GM10248 (cell line): ENCODE measurements around the gene BMAL1.

ENCODE experiments used
- CTCF ChIA-PET: fragments of 300-600 bp; sonication (Branson Sonifier 250); formaldehyde crosslinking; extraction: SDS; loops from one replicate; lab custom pipeline; 2021; ENCODE audit warnings: antibody characterized with exemption; lab: Yijun Ruan, JAX
- POLR2A ChIA-PET: fragments of 350-650 bp; sonication (Branson Sonifier 250); formaldehyde crosslinking; extraction: SDS; loops from one replicate; lab custom pipeline; 2020; ENCODE audit warnings: antibody characterized with exemption; lab: Yijun Ruan, JAX
- DNase-seq: peaks from one replicate; pipeline ENCODE4 v3.0.0; 2012; ENCODE audit errors: extremely low spot score
- TF ChIP-seq, protein P1 (sequence below): IDR thresholded peaks from 2 replicates; pipeline ENCODE4 v1.5.1; 2012; ENCODE audit warnings: mild to moderate bottlenecking, low read depth; ENCODE audit errors: extremely low read depth, missing control alignments, control extremely low read depth

Gene BMAL1

DNA sequence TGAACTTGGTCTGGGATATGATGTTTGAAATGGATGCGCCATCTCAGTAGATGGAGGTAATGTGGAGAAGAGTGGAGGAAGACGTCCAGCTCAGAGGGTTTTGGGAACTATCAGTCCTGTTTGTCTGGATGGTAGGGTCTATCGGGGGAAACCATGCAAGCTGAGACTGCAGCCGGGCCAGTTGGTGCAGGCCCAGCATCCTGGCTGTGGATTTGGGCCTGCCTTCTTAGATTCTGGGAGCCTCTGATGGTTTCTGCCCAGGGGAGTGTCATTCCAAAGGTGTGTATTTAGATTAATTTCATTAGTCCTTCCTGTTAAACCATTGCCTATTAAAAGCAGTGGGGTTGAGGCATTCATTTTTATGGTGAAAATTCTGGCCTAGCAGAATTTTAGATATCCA, 31.6 kb downstream of the BMAL1 start:
- ChIA-PET POLR2A (no interaction called here), CTCF (interaction anchor here (1.0 to 1.1 kb wide), 2 partner anchors 13 to 26 kb away, joined by 3 read pairs; no protein-coding TSS in a partner anchor)
- TF ChIP-seq, protein P1, sequence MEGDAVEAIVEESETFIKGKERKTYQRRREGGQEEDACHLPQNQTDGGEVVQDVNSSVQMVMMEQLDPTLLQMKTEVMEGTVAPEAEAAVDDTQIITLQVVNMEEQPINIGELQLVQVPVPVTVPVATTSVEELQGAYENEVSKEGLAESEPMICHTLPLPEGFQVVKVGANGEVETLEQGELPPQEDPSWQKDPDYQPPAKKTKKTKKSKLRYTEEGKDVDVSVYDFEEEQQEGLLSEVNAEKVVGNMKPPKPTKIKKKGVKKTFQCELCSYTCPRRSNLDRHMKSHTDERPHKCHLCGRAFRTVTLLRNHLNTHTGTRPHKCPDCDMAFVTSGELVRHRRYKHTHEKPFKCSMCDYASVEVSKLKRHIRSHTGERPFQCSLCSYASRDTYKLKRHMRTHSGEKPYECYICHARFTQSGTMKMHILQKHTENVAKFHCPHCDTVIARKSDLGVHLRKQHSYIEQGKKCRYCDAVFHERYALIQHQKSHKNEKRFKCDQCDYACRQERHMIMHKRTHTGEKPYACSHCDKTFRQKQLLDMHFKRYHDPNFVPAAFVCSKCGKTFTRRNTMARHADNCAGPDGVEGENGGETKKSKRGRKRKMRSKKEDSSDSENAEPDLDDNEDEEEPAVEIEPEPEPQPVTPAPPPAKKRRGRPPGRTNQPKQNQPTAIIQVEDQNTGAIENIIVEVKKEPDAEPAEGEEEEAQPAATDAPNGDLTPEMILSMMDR = no peak
- DNase-seq = no peak

DNA sequence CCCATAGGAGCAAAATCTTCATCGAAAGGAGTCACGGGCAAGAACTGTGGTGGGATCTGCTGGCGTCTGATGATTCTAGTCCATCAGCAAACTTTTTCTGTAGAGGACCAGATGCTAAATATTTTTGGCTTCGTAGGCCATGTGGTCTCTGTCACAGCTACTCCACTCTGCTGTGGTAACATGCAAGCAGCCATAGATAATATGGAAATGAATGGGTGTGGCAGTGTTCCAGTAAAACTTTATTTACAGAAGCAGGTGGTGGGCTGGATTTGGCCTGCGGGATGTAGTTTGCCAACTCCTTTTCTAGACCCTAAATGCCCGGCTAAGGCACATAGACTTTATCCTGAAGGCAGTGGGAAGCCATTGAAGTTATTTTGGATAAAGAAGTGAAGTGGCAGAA, 32.9 kb downstream of the BMAL1 start:
- TF ChIP-seq, protein P1 = no peak
- ChIA-PET POLR2A (no interaction called here), CTCF (interaction anchor here (1.0 to 1.5 kb wide), 4 partner anchors 12 to 26 kb away, joined by 3 to 4 read pairs (median 4); no protein-coding TSS in a partner anchor)
- DNase-seq = no peak

DNA sequence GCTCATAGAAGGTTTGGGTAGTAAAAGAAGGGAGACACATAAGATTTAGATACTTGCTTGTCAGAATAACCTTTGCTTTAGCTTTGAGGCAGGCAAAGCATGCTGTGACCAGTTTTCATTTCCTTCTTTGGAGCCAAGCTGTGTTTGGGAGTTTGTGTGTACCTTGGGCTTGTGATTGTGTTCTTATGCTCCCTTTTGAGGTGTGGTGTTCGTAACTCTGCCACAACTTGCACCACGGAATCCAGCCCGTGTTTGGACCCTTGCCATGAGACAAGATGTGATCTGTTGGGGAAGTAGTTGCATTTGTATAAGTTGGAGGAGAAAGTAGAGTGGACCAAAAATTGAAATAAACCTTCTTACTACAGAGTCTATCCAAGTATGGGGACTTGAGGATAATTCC, 34.0 kb downstream of the BMAL1 start:
- no peak for DNase-seq
- POLR2A ChIA-PET = no interaction called here
- CTCF ChIA-PET = interaction anchor here (0.7 to 1.5 kb wide), 3 partner anchors 14 to 24 kb away, joined by 3 to 4 read pairs (median 4); no protein-coding TSS in a partner anchor
- TF ChIP-seq, protein P1 = no peak

DNA sequence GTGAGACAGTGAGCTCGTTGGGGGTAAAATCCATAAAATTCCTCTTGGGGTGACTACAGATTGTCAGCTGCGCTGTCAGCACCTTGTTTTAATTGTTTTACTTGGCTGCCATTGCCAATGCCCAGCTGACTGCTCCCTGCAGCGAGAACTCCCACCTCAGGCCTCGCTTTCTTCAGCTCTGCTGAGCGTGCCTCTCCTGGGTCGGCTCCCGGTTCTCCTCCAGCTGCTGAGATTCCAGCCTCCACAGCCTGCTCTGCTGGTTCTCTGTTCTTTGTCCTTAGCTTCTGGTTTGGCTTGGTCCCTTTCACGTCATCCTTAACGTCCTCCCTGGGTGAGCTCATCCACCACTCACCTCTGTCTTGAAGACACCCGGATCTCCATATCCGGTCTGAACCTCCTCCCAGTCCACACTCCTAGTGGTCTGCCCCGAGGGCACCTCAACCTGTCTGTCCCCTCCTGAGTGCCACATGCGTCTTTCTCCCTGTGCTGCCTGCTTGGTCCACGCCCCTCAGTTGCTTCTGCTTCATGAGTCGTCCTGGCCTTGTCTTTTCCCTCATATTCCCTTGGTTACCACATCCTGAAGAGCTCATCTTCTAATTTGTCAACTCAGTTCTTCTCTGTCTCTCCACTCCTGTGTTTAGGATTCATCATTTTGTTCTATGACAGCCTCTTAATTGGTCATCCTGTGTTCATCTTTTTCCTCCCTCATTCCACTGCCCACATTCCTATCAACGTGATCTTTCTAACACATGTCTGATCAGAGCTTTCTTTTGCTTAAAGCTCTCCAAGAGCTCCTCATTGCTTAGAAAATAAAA, 35.6 kb downstream of the BMAL1 start:
- DNase-seq = no peak
- ChIA-PET POLR2A (no interaction called here), CTCF (interaction anchor here (0.9 to 4.7 kb wide), 8 partner anchors 11 to 63 kb away, joined by 3 to 29 read pairs (median 5); no protein-coding TSS in a partner anchor)
- TF ChIP-seq, protein P1 = no peak

DNA sequence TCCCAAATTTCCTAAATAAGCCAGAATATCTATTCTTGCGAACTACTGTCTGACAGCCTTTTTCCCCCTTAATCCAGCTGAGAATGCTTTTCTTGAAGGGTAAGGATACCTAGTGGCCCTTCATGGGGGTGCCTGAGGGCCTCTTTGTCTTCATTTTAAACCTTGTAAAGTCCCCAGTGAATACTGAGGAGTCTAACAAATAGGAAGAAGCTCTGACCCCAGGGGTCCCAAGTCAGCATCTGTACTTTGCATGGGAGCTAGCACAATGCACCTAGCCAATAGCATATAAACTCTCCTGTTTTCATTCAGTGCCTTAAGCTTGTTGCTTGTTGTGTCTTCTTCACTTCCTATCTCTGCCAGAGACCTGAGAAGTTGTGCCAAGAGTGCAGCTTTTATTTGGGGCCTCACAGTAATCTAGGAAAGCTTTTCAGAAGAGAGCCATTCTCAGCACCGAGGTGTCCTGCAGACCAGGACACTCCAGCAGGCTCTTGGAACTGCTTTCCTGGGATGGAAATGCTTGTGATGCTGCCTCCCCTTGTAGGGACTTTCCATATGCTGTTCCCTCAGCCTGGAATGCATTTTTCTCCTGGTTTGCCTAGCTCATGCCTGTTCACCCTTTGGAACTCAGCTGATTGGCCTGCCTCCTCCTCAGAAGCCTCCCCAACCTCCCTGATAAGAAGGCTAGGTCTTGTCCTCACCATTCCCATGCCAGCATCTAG, 37.2 kb downstream of the BMAL1 start:
- TF ChIP-seq, protein P1 = no peak
- ChIA-PET CTCF (interaction anchor here (0.7 to 4.7 kb wide), 3 partner anchors 15 to 29 kb away, joined by 3 to 29 read pairs (median 9); no protein-coding TSS in a partner anchor), POLR2A (no interaction called here)
- no peak for DNase-seq
